HepG2 (cell line): ENCODE data around the gene NFYC. TPM values are rescaled to one million over a fixed set of nuclear protein-coding genes. Genes with fewer than 3 reads are reported as not detected.

Experiments
- CEBPZ ChIP-seq: IDR thresholded peaks from 2 replicates; pipeline ENCODE4 v1.6.1; 2012; ENCODE audit warnings: low read length, improper control_type of control experiment
- HOXA7 ChIP-seq: sonication (generic); formaldehyde crosslinking; IDR thresholded peaks from 2 replicates; pipeline ENCODE4 v1.8.1; 2022; ENCODE audit warnings: mild to moderate bottlenecking, missing genetic modification reagents, moderate library complexity
- ISL2 ChIP-seq: sonication (generic); formaldehyde crosslinking; IDR thresholded peaks from 2 replicates; pipeline ENCODE4 v1.5.0; 2020; ENCODE audit warnings: missing genetic modification reagents
- MAFK ChIP-seq, 2 experiments: IDR thresholded peaks in 1 of 2; conservative IDR thresholded peaks in 1 of 2; 2 replicates each; pipeline ENCODE4 v1.6.1; 2011; ENCODE audit warnings: improper control_type of control experiment in 2 of 2, low read length in 2 of 2
- NFIC ChIP-seq: IDR thresholded peaks from 2 replicates; pipeline ENCODE4 v1.6.1; 2012; ENCODE audit warnings: mild to moderate bottlenecking, low read length, inconsistent platforms
- SMAD1 ChIP-seq: sonication (generic); formaldehyde crosslinking; IDR thresholded peaks from 2 replicates; pipeline ENCODE4 v1.4.0; 2020; ENCODE audit warnings: missing genetic modification reagents, low read depth, mild to moderate bottlenecking, borderline replicate concordance
- SSRP1 ChIP-seq: IDR thresholded peaks from 2 replicates; pipeline ENCODE4 v1.6.1; 2016; ENCODE audit warnings: control low read depth
- THYN1 ChIP-seq: sonication (generic); formaldehyde crosslinking; IDR thresholded peaks from 2 replicates; pipeline ENCODE4 v1.8.1; 2023; ENCODE audit warnings: low read depth, mild to moderate bottlenecking, moderate library complexity, missing genetic modification reagents, borderline replicate concordance
- USF2 ChIP-seq, 2 experiments: sonication (generic) in 1 of 2; formaldehyde crosslinking in 1 of 2; IDR thresholded peaks; 2 replicates each; pipeline versions ENCODE4 v1.5.1 to v1.6.1; 2011 to 2020; ENCODE audit warnings: borderline replicate concordance in 1 of 2, low read depth in 1 of 2, low read length in 1 of 2, mild to moderate bottlenecking in 1 of 2, missing genetic modification reagents in 1 of 2, moderate library complexity in 1 of 2
- ZHX2 ChIP-seq, 2 experiments: sonication (generic) in 1 of 2; formaldehyde crosslinking in 1 of 2; IDR thresholded peaks; 2 replicates each; pipeline versions ENCODE4 v1.6.1 to v1.9.0; 2014 to 2022; ENCODE audit warnings: antibody characterized with exemption in 1 of 2, borderline replicate concordance in 1 of 2, inconsistent platforms in 1 of 2, low read depth in 1 of 2, missing genetic modification reagents in 1 of 2
- ZNF777 ChIP-seq: sonication (generic); formaldehyde crosslinking; IDR thresholded peaks from 2 replicates; pipeline ENCODE4 v1.4.0; 2020; ENCODE audit warnings: missing genetic modification reagents
- ZNF83 ChIP-seq: sonication (generic); formaldehyde crosslinking; IDR thresholded peaks from 2 replicates; pipeline ENCODE4 v1.4.0; 2020; ENCODE audit warnings: missing genetic modification reagents, mild to moderate bottlenecking, borderline replicate concordance
- polyA plus RNA-seq, 8 experiments: library from polyadenylated mRNA; depleted of rRNA in 3 of 8; stranded (reverse) in 7 of 8; unstranded in 1 of 8; fragments of >200 nt; fragmentation: Illumina TruSeq in 4 of 8; extraction: Trizol in 4 of 8; gene quantifications; 2 replicates each; pipeline versions ENCODE4 v1.2.1 to v1.2.3, GENCODE V29; 2011 to 2016; ENCODE audit warnings: low read depth in 4 of 8, missing spikeins in 1 of 8, mixed read lengths in 1 of 8; ENCODE audit not compliant: insufficient read depth in 1 of 8
- total RNA-seq, 5 experiments: library from RNA; depleted of rRNA; stranded (reverse); fragments of >200 nt; fragmentation: Illumina TruSeq; extraction: Trizol; gene quantifications; 2 replicates each; pipeline ENCODE4 v1.2.3, GENCODE V29; 2016; ENCODE audit warnings: low read depth in 1 of 5

NFYC gene
- total and polyA plus RNA-seq, 2 of the 13 experiments (the other 11 are each of a cell fraction or from before 2014, with no cell fraction given) = 33.9 to 73.7 TPM

GRCh38 chr1:40691538-40692428 lies at the start of gene NFYC (continued):
- no peak for TF ChIP-seq CEBPZ
- TF ChIP-seq SMAD1 = peak; percentile 27; the same call in 1 of the 2 replicates
- no peak for TF ChIP-seq ZNF83 (CRISPR knock-in tag)
- TF ChIP-seq ZHX2 (IDR thresholded peaks at IDR 0.05; ENCODE audit: low read depth) = peak; percentile 94
- 0 out of 2 replicates have a peak, but pooled peaks have one; percentile 31 for TF ChIP-seq ZHX2 (CRISPR knock-in tag; IDR thresholded peaks at IDR 0.05; ENCODE audit: borderline replicate concordance)
- TF ChIP-seq ZNF777 (CRISPR knock-in tag) = peak; percentile 28; the same call in 1 of the 2 replicates
- TF ChIP-seq MAFK (conservative IDR thresholded peaks at IDR 0.05 in 1 of 2, IDR thresholded peaks at IDR 0.05 in 1 of 2; ENCODE audit: low read length in 2 of 2) = no peak
- TF ChIP-seq USF2 (IDR thresholded peaks at IDR 0.05; ENCODE audit: low read depth, low read length) = no peak
- no peak; the same call in 1 of the 2 replicates for TF ChIP-seq USF2 (CRISPR knock-in tag; IDR thresholded peaks at IDR 0.05; ENCODE audit: borderline replicate concordance)
- no peak for TF ChIP-seq SSRP1 (CRISPR knock-in tag)
- no peak for TF ChIP-seq NFIC
- no peak for TF ChIP-seq HOXA7 (CRISPR knock-in tag)
- TF ChIP-seq THYN1 (CRISPR knock-in tag) = no peak
- peak; percentile 86 for TF ChIP-seq ISL2 (CRISPR knock-in tag)
